ENCODE data around the gene PTCHD1. TPM values are rescaled to one million over a fixed set of nuclear protein-coding genes. Genes with fewer than 3 reads are reported as not detected.

PTCHD1 gene
- polyA plus RNA-seq, 3 donors from 2014 or later: not detected

DNA sequence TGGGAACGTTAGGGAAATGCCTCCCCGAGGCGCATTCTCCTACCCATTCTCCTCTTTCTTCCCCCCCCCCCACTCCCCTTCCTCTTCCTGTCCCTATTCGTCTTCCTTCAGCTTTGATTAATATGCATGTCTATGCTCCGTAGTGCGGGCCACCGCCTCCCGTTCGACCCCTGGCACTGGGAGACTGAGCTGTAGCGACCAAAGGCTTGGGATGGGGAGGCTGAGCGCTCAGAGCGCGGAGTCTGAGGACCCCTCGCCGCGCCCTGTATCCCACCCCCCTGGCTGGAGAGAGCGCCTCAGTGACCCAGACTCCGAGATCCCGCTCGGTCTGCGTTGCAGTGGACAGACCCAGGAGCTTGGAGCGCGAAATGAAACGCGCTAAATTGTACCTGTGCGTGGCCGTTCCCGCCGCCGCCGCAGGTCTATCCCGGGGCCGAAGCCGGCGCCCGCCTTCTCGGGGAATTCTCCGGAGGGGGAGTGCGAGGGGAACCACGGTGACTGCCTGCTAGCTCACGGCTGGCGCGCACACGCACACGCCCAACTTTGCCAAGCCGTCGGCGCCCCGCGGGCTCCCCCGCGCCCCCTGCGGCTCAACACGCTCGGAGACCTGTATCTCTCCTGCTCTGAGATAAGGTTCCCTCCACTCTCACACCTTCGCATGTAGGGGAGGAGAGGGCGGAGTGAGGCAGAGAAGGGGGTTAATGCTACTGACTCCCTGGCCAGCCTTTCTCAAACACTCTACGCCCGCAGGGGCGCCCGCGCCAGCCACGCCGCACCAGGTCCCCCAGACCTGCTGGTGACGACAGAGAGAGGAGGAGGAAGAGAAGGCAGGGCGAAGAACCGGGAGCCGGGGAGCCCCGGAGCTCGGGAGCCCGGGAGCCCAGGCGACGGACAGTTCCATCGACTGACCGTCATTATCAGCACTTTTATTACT, 1.5 kb upstream of the PTCHD1 start:
- DNase-seq: no peak
- peaks cover 0 to 2% of the 10 kb centered on the region in 2 donors for H3K4me1 Mint-ChIP-seq
- no peaks in the 10 kb centered on the region for H3K9me3 Mint-ChIP-seq
- no peaks in the 10 kb centered on the region for H3K36me3 Mint-ChIP-seq
- H3K4me3 Mint-ChIP-seq: no peak overlapping the region
- no peak overlapping the region for H3K27ac Mint-ChIP-seq
- peaks cover 10 to 21% (median 12%) of the 10 kb centered on the region in 3 donors for H3K27me3 Mint-ChIP-seq (ENCODE audit: low read depth in 3 of 3)

DNA sequence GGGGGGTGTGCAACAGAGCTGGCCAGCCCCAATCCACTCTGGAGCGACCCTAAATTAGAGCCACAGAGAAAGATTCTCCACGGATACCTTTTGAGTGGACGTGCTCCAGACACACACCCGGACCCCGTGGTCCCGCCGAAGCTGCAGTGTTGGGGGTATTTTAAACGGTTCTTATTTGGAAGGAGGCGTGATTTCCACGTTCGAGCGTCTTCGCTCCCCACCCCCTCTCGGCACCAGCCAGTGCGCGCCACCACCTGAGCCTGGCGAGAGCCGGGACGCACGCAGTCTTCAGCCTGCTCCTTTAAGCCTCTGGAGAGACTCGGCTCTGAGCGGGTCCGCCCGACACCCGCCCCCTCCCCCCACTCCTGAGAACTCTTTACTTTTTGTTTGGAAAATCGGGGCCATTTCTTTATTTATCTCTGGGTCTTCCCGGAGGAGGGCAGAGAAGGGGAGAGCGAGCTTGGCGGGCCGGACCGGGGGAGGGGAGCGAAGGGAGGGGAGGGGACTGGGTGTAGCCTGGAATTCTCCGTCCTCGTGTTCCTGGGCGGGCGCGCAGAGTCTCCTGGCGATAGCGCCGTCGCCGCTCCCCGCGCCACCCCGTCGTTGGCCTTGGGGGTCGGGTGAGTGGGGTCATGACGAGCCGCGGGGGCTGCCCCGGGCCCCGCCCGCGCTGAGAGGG, 668 bp upstream of the PTCHD1 start:
- H3K27me3 Mint-ChIP-seq (ENCODE audit: low read depth in 3 of 3): peaks cover 10 to 21% (median 12%) of the 10 kb centered on the region in 3 donors
- no peak overlapping the region for H3K27ac Mint-ChIP-seq

GRCh38 chrX:23334521-23334847, 165 bp upstream of the PTCHD1 start:
- H3K36me3 Mint-ChIP-seq: no peaks in the 10 kb centered on the region
- no peak overlapping the region for H3K4me3 Mint-ChIP-seq
- H3K4me1 Mint-ChIP-seq: peaks cover 0 to 2% of the 10 kb centered on the region in 2 donors
- H3K27me3 Mint-ChIP-seq (ENCODE audit: low read depth in 3 of 3): peaks cover 9 to 21% (median 10%) of the 10 kb centered on the region in 3 donors
- no peaks in the 10 kb centered on the region for H3K9me3 Mint-ChIP-seq
- no peak for DNase-seq
- no peak overlapping the region for H3K27ac Mint-ChIP-seq

More for the DNA sequence above, 668 bp upstream of the PTCHD1 start:
- Mint-ChIP-seq H3K9me3 (no peaks in the 10 kb centered on the region), H3K36me3 (no peaks in the 10 kb centered on the region), H3K4me3 (no peak overlapping the region), H3K4me1 (peaks cover 0 to 2% of the 10 kb centered on the region in 2 donors)
- DNase-seq: no peak

- peaks cover 0 to 2% of the 10 kb centered on the region in 2 donors for H3K4me1 Mint-ChIP-seq
Observed at GRCh38 chrX:23338334-23338733, 3.7 kb downstream of the PTCHD1 start.

GRCh38 chrX:23341452-23341851, 6.8 kb downstream of the PTCHD1 start:
- no peak overlapping the region for H3K4me3 Mint-ChIP-seq
- DNase-seq: no peak
- H3K36me3 Mint-ChIP-seq: no peaks in the 10 kb centered on the region
- no peak overlapping the region for H3K27ac Mint-ChIP-seq
- H3K9me3 Mint-ChIP-seq: peaks cover 0 to 3% (median 0%) of the 10 kb centered on the region in 6 donors
- H3K27me3 Mint-ChIP-seq (ENCODE audit: low read depth in 3 of 3): peaks cover 2 to 10% (median 3%) of the 10 kb centered on the region in 3 donors
- H3K4me1 Mint-ChIP-seq: no peaks in the 10 kb centered on the region

More at GRCh38 chrX:23338334-23338733, 3.7 kb downstream of the PTCHD1 start:
- H3K9me3 Mint-ChIP-seq: no peaks in the 10 kb centered on the region
- peaks cover 8 to 10% (median 10%) of the 10 kb centered on the region in 3 donors for H3K27me3 Mint-ChIP-seq (ENCODE audit: low read depth in 3 of 3)
- DNase-seq: no peak
- no peak overlapping the region for H3K4me3 Mint-ChIP-seq
- H3K36me3 Mint-ChIP-seq: no peaks in the 10 kb centered on the region
- no peak overlapping the region for H3K27ac Mint-ChIP-seq

DNA sequence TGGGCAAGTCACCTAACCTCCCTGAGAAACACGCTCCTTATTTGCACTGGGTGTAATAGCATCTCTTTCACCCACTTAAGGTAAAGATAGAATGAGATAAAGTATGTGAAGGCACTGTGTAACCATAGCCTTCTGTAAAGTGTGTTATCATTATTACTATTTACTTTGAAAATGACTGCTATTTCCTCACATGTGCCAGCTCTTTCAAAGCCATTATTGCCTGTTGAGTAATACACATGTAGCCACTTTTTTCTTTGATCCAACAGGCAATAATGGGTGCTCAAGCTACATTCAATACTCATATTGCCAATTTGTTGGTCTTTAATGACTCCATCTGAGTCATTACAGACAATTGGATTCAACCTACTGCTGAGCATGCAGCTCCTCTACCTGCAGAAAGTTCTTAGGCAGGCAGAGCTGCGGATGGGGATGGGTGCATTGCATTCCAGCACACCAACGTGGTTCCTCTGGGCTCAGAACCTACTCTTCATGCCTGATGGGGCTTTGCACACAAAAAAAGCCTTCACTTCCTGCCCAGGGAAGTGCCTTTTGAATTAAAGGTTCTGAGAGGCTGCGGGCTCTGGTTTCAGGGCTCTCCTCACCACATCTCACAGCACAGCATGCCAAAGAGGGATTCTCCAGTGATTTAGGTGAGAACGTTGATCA, 9.7 kb downstream of the PTCHD1 start:
- Mint-ChIP-seq H3K27ac (no peak overlapping the region), H3K4me1 (no peaks in the 10 kb centered on the region), H3K4me3 (no peak overlapping the region), H3K27me3 (ENCODE audit: low read depth in 3 of 3) (peaks cover 0 to 10% (median 2%) of the 10 kb centered on the region in 3 donors), H3K9me3 (peaks cover 0 to 5% (median 0%) of the 10 kb centered on the region in 6 donors), H3K36me3 (no peaks in the 10 kb centered on the region)
- no peak for DNase-seq

- no peak for DNase-seq
- H3K27ac Mint-ChIP-seq: no peak overlapping the region
- H3K27me3 Mint-ChIP-seq (ENCODE audit: low read depth in 3 of 3): peaks cover 0 to 10% (median 2%) of the 10 kb centered on the region in 3 donors
- H3K36me3 Mint-ChIP-seq: no peaks in the 10 kb centered on the region
- peaks cover 0 to 5% (median 0%) of the 10 kb centered on the region in 6 donors for H3K9me3 Mint-ChIP-seq
- no peak overlapping the region for H3K4me3 Mint-ChIP-seq
- no peaks in the 10 kb centered on the region for H3K4me1 Mint-ChIP-seq
Observed at GRCh38 chrX:23344904-23345271, 10.2 kb downstream of the PTCHD1 start.

GRCh38 chrX:23356189-23356588, 21.5 kb downstream of the PTCHD1 start:
- Mint-ChIP-seq H3K4me1 (no peaks in the 10 kb centered on the region), H3K4me3 (no peak overlapping the region), H3K9me3 (peaks cover 0 to 4% (median 0%) of the 10 kb centered on the region in 6 donors), H3K27ac (no peak overlapping the region), H3K36me3 (no peaks in the 10 kb centered on the region), H3K27me3 (ENCODE audit: low read depth in 3 of 3) (peaks cover 0 to 12% (median 3%) of the 10 kb centered on the region in 3 donors)
- no peak for DNase-seq

DNA sequence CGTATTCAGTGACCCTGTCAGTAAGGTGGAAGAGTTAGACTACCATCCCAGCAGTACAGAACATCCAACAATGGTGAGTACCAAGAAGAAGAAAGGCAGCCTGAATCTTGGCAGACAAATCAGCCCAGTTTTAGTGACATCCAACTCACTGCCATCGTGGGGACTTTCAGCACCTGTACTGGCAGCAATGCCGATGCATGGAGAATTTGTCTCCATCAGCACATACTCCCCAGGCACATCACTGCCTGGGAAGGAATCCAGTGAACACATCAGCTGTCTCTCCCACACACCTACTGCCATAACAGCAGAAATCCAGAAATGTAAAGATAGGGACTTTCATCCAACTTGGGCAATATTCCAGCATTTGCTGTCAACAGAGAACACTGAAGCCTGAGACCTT, 29.8 kb downstream of the PTCHD1 start:
- Mint-ChIP-seq H3K27ac (no peak overlapping the region), H3K4me1 (no peaks in the 10 kb centered on the region), H3K27me3 (ENCODE audit: low read depth in 3 of 3) (peaks cover 3 to 5% (median 5%) of the 10 kb centered on the region in 3 donors), H3K4me3 (no peak overlapping the region), H3K9me3 (peaks cover 0 to 5% (median 0%) of the 10 kb centered on the region in 6 donors), H3K36me3 (no peaks in the 10 kb centered on the region)
- DNase-seq: no peak

- no peaks in the 10 kb centered on the region for H3K36me3 Mint-ChIP-seq
- H3K9me3 Mint-ChIP-seq: peaks cover 0 to 3% (median 0%) of the 10 kb centered on the region in 6 donors
- H3K4me1 Mint-ChIP-seq: no peaks in the 10 kb centered on the region
- no peak overlapping the region for H3K27ac Mint-ChIP-seq
- DNase-seq: no peak
- no peak overlapping the region for H3K4me3 Mint-ChIP-seq
- peaks cover 3 to 5% (median 5%) of the 10 kb centered on the region in 3 donors for H3K27me3 Mint-ChIP-seq (ENCODE audit: low read depth in 3 of 3)
Observed at GRCh38 chrX:23365541-23365940, 30.9 kb downstream of the PTCHD1 start.

GRCh38 chrX:23366914-23367313, 32.3 kb downstream of the PTCHD1 start:
- no peaks in the 10 kb centered on the region for H3K4me1 Mint-ChIP-seq
- no peak overlapping the region for H3K4me3 Mint-ChIP-seq
- no peaks in the 10 kb centered on the region for H3K36me3 Mint-ChIP-seq

GRCh38 chrX:23369027-23369426, 34.4 kb downstream of the PTCHD1 start:
- DNase-seq: no peak
- H3K9me3 Mint-ChIP-seq: no peaks in the 10 kb centered on the region
- no peak overlapping the region for H3K4me3 Mint-ChIP-seq
- H3K36me3 Mint-ChIP-seq: no peaks in the 10 kb centered on the region
- H3K27ac Mint-ChIP-seq: no peak overlapping the region
- H3K4me1 Mint-ChIP-seq: no peaks in the 10 kb centered on the region
- H3K27me3 Mint-ChIP-seq (ENCODE audit: low read depth in 3 of 3): peaks cover 1 to 8% (median 4%) of the 10 kb centered on the region in 3 donors

More at GRCh38 chrX:23366914-23367313, 32.3 kb downstream of the PTCHD1 start:
- H3K27ac Mint-ChIP-seq: no peak overlapping the region
- H3K27me3 Mint-ChIP-seq (ENCODE audit: low read depth in 3 of 3): peaks cover 1 to 8% (median 3%) of the 10 kb centered on the region in 3 donors
- H3K9me3 Mint-ChIP-seq: peaks cover 0 to 1% (median 0%) of the 10 kb centered on the region in 6 donors
- DNase-seq: no peak

DNA sequence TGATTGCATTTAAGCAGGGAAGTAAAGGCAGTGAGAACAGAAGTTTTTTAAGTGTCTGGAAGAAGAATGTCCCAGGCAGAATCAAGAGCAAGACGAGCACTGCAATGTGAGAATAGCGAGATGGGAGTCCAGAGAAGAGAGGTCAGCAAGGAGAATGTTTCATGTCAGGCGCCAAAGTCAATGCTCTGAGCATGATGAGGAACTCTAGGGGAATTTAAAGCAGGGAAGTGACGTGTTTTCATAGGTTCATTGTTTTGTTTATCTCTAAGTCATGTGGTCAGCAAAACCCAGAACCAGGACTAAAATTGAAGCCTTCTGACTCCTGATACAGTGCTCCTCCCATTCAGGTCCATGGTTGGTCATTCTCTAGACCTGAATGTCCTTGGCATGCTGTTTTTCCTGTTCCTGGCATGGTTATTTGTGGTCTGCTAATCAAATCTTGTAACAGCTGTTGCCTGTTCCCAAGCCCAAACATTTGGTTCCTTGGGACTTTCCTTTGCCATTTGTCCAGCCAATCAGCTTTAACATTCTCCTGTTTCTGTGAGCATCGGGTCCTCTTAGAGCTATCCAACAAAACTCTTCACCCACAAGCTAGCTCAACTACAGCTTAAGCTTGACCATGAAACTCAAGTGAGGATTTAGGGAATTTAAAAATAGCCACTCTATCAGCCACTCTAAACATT, 37.7 kb downstream of the PTCHD1 start:
- Mint-ChIP-seq H3K9me3 (no peaks in the 10 kb centered on the region), H3K36me3 (no peaks in the 10 kb centered on the region), H3K4me1 (no peaks in the 10 kb centered on the region), H3K4me3 (no peak overlapping the region), H3K27ac (no peak overlapping the region), H3K27me3 (ENCODE audit: low read depth in 3 of 3) (peaks cover 0 to 14% (median 1%) of the 10 kb centered on the region in 3 donors)
- no peak for DNase-seq
